ENCODE data around the gene NOS1. TPM values are rescaled to one million over a fixed set of nuclear protein-coding genes. Genes with fewer than 3 reads are reported as not detected.

The NOS1 gene
- total RNA-seq, 1 experiment from 2014 or later: 2.3 TPM

DNA sequence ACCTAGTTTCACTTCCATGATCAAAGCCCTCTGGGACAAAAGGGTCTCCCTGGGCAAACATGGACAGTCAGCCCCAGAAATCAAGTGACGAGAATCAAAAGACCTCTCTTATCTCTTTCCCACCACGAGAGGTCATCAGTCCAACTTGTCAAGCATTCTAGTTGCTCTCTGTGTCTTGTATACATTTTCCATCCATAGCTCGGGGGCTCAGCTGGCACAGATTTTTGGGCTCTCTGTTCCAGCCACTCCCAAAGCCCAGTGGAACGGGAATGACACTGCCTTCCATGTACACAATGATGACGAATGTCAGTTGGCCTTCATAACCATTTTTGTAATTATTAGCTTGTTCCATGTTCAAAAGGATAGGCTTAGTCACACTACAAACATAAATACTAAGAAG lies 29.7 kb downstream of the NOS1 start:
- no peaks in the 10 kb centered on the region for H3K79me2 ChIP-seq (ENCODE audit: insufficient read depth, low read length)
- H2AFZ ChIP-seq (ENCODE audit: low read length): no peak overlapping the region
- no peaks in the 10 kb centered on the region for H3K27me3 ChIP-seq (ENCODE audit: insufficient read depth, low read length)
- H3K27ac ChIP-seq (ENCODE audit: insufficient read length, low read depth, low read length): no peak overlapping the region
- no peak overlapping the region for H2BK5ac ChIP-seq (ENCODE audit: insufficient read length, low read length)
- DNase-seq: no peak
- no peaks in the 10 kb centered on the region for H3K79me1 ChIP-seq (ENCODE audit: insufficient read depth, low read depth, low read length, poor library complexity, severe bottlenecking)
- no peak overlapping the region for H2BK20ac ChIP-seq (ENCODE audit: low read depth, low read length, poor library complexity, severe bottlenecking)
- no peak overlapping the region for H4K5ac ChIP-seq (ENCODE audit: insufficient read length, low read depth, low read length)
- no peak overlapping the region for H3K14ac ChIP-seq (ENCODE audit: insufficient read depth, low read length)
- no peak overlapping the region for H4K8ac ChIP-seq (replicated peaks; ENCODE audit: insufficient read length, low read depth, low read length)
- H3K9ac ChIP-seq (ENCODE audit: extremely low read depth, insufficient read length, low read length): no peak overlapping the region
- H3K23ac ChIP-seq (ENCODE audit: insufficient read length, low read depth, low read length): no peak overlapping the region
- no peak overlapping the region for H2AK5ac ChIP-seq (ENCODE audit: insufficient read length, low read length)
- H4K91ac ChIP-seq (ENCODE audit: insufficient read length, low read depth, low read length): no peak overlapping the region
- H3K18ac ChIP-seq (ENCODE audit: insufficient read length, low read depth, low read length): no peak overlapping the region
- H3K23me2 ChIP-seq (ENCODE audit: insufficient read length, low read depth, low read length, poor library complexity, severe bottlenecking): no peaks in the 10 kb centered on the region
- no peak for TF ChIP-seq CTCF (conservative IDR thresholded peaks at IDR 0.05)
- peaks cover 1% of the 10 kb centered on the region; the same call in 1 of the 2 replicates for H3K27me3 Mint-ChIP-seq (ENCODE audit: low read depth)
- no peak overlapping the region for H3T11ph ChIP-seq (ENCODE audit: low read length)
- H3K4me1 Mint-ChIP-seq: peaks cover 2 to 16% of the 10 kb centered on the region in 2 experiments
- no peaks in the 10 kb centered on the region for H3K9me3 ChIP-seq (ENCODE audit: control insufficient read depth, low read depth, low read length)
- no peaks in the 10 kb centered on the region for H4K20me1 ChIP-seq (ENCODE audit: control insufficient read depth, insufficient read depth, insufficient read length)
- no peak overlapping the region for H3K4me3 Mint-ChIP-seq
- no peak overlapping the region for H3K56ac ChIP-seq (ENCODE audit: insufficient read length, low read depth, low read length)
- H3K36me3 Mint-ChIP-seq (ENCODE audit: insufficient read depth in 1 of 3, low read depth in 3 of 3): no peaks in the 10 kb centered on the region
- WGBS (ENCODE audit: extremely low coverage, insufficient read length, low lambda C conversion rate): no CpG with 5 or more reads among the region's 5 CpGs
- no peak overlapping the region for H3K27ac Mint-ChIP-seq
- H3K4me1 ChIP-seq (ENCODE audit: insufficient read depth, low read length): no peaks in the 10 kb centered on the region
- H2BK12ac ChIP-seq (ENCODE audit: insufficient read length, low read depth, low read length): no peak overlapping the region
- no peak overlapping the region for H2BK15ac ChIP-seq (ENCODE audit: low read depth, low read length)
- no peak overlapping the region for H2BK120ac ChIP-seq (ENCODE audit: low read depth, low read length, poor library complexity, severe bottlenecking)
- no peaks in the 10 kb centered on the region for H3K9me3 Mint-ChIP-seq
- no peak overlapping the region for H3K4ac ChIP-seq (ENCODE audit: low read depth, low read length)
- no peak overlapping the region for H3K4me2 ChIP-seq (ENCODE audit: insufficient read depth, insufficient read length, low read length)
